Left hindlimb (tissue), 1 donor: ENCODE results near the gene LEP.
"Not testable (repeated sequence)": the region's sequence is repeated elsewhere in the genome, so short reads cannot be mapped to it uniquely, and the experiment has no call there.

ENCODE experiments used
- DNase-seq: peaks from one replicate; pipeline ENCODE4 v3.0.0-alpha.2; 2018

The LEP gene

GRCh38 chr7:128275681-128276080 lies 34.6 kb downstream of the LEP start:
- no peak for DNase-seq

- no peak for DNase-seq
These were observed 37.3 kb downstream of the LEP start for GRCh38 chr7:128278366-128278765.

DNA sequence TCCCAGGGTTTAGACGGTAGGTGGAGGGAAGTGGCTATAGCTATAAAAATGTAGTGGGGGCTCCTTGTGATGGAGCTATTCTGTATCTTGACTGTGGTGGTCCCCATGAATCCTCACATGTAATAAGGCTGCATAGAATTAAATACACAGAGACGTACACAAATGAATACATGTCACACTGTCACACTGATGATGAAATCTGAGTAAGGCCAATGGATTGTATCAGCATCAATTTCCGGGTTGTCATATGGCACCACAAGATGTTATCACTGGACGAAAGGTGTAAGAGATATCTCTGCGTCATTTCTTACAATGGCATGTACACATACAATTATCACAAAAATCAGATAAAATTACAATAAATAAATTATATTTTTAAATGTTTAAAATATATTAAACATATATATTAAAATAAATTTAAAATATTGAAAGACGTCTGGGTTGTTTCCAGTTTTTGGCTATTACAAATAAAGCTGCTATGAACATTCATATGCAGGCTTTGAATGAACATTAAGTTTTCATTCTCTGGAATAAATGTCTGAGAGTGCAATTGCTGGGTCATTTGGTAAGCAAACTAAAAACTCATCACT lies 38.1 kb downstream of the LEP start:
- no peak for DNase-seq

GRCh38 chr7:128280451-128280850 lies 39.4 kb downstream of the LEP start:
- DNase-seq: not testable (repeated sequence)

DNA sequence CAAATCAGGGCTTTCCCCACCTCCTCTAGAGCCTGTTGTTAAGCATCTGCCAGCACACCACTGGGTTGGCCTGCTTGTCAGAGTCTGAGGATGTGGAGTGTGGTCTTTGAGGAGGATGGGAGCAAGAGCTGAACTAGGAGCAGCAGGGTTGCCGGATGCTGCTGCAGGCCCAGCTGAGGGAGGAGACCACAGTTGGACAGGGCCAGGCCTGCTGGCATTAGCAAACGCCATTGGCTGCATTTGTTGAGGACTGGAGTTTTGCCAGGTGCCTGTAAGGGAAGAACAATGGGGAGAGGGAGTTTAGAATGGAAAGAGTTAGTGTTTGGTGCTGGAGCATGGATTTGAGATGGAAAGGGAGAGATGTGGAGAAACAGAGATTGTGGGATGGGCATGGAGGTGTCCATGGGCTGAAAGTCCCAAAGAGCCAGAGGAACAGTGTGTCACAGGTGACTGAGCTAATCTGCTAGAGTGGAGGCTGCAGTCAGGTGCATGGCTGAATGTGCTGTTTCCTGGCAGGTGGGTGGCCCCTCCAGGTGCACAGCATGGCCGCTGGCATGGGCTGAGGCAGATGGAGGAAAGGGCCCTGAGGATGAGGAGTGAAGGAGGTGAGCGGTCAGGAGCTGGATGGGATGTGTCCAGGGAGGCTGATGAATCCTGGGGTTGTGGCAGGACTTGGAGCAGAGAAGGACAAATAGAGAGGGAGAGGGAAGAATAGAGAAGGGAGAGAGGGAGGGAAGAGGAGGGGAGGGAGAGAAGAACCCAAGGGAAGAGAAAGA lies 40.7 kb downstream of the LEP start:
- DNase-seq: no peak

- no peak for DNase-seq
These were observed 43.0 kb downstream of the LEP start for GRCh38 chr7:128284102-128284501.

DNA sequence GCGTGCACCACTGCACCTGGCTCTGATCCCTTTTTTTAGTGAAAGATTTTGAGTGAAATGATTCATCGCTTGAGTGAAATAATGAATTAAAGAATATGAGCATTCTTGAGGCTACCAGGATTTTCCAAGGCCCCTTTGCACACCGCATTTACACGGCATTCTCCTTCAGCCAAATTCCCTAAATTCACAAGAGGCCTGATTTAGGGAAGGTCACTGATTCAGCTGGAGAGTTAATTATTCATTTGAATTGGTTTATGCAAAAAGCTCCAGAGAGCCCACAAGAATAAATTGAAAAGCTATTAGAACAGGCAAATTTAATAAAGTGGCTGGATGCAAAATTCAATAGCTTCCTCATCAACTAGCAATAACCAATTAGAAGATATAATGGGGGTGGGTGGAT lies 46.5 kb downstream of the LEP start:
- DNase-seq: no peak

DNA sequence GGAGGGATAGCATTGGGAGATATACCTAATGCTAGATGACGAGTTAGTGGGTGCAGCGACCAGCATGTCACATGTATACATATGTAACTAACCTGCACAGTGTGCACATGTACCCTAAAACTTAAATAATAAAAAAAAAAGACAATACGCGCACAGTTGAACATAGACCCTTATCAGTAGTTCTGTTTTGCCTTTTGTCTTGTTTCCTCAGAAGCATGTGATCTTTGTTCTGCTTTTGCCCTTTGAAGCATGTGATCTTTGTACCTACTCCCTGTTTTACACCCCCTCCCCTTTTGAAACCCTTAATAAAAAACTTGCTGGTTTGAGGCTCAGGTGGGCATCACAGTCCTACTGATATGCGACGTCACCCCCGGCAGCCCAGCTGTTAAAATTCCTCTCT lies 56.9 kb downstream of the LEP start:
- DNase-seq: not testable (repeated sequence)

GRCh38 chr7:128299109-128299607 lies 58.1 kb downstream of the LEP start:
- DNase-seq: no peak

GRCh38 chr7:128302139-128302538 lies 61.1 kb downstream of the LEP start:
- DNase-seq: no peak

DNA sequence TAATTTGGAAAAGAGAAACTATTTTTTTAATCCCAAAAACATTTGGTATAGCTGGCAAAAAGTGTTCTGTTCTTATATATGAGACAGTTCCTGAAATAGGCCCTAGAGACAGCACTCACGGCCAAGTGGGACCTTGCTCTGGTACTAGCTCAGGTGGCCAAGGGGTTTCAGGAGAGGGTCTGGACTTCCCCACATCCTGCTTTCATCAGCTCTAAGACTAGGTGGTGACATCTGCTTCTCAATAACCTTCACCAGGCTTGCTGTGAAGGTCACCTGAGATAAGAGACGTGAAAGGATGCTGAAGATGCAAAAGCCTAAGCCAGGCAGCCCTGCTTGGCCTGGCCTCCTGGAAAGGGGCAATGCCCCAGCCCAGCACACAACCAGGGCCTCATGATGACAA lies 62.1 kb downstream of the LEP start:
- DNase-seq: no peak

GRCh38 chr7:128303643-128304042 lies 62.6 kb downstream of the LEP start:
- DNase-seq: no peak

DNA sequence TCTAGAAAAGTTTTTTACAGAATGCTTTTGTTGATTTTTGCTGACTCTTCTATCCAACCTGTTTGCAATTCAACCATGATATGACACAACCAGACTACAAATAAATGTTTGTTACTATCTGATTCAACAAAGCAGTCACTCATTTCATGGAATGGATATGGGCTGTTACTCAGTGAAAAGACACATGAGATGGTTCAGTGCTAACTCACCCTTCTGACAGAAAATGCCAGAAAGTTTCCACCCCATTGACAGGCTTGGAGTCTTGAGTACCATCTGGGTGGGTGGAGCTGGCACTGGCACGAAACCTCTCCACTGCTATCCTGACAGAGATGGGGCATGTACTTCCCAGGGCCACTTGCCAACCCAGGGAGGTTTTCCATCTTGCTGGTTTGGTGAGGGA lies 63.1 kb downstream of the LEP start:
- DNase-seq: no peak

GRCh38 chr7:128307061-128307460 lies 66.0 kb downstream of the LEP start:
- no peak for DNase-seq
